Osteoblast (primary cell): ENCODE measurements around the gene EFNA2. TPM values are rescaled to one million over a fixed set of nuclear protein-coding genes. Genes with fewer than 3 reads are reported as not detected.

Experiments
- DNase-seq: peaks from one replicate; pipeline ENCODE4 v3.0.0; 2011; ENCODE audit warnings: low spot score, mixed read lengths; ENCODE audit not compliant: insufficient read length; ENCODE audit errors: missing footprints
- H2AFZ ChIP-seq: 2 replicates; pipeline ENCODE4 v1.6.0; 2011; ENCODE audit warnings: mild to moderate bottlenecking, low read length
- H3K27ac ChIP-seq: 2 replicates; pipeline ENCODE4 v1.5.1; 2011; ENCODE audit warnings: mild to moderate bottlenecking, low read depth, low read length, moderate library complexity
- H3K27me3 ChIP-seq: 2 replicates; pipeline ENCODE4 v1.6.0; 2012; ENCODE audit warnings: mild to moderate bottlenecking, control low read depth, inconsistent platforms, low read length, moderate library complexity; ENCODE audit not compliant: insufficient read depth
- H3K36me3 ChIP-seq: 2 replicates; pipeline ENCODE4 v1.5.1; 2011; ENCODE audit warnings: mild to moderate bottlenecking, low read length, control low read depth, moderate library complexity; ENCODE audit not compliant: insufficient read depth
- H3K4me1 ChIP-seq: 2 replicates; pipeline ENCODE4 v1.5.1; 2011; ENCODE audit warnings: mild to moderate bottlenecking, low read length, control low read depth, moderate library complexity; ENCODE audit not compliant: insufficient read depth
- H3K4me2 ChIP-seq: 2 replicates; pipeline ENCODE4 v1.6.0; 2011; ENCODE audit warnings: mild to moderate bottlenecking, low read length; ENCODE audit not compliant: insufficient read depth
- H3K4me3 ChIP-seq: fragments of 200-600 bp; sonication (generic); 3 replicates; pipeline ENCODE4 v1.5.1; 2012; ENCODE audit warnings: mild to moderate bottlenecking, low read length, inconsistent platforms; ENCODE audit not compliant: insufficient read depth
- H3K79me2 ChIP-seq: 2 replicates; pipeline ENCODE4 v1.6.0; 2012; ENCODE audit warnings: mild to moderate bottlenecking, low read length, control low read depth, inconsistent platforms; ENCODE audit not compliant: insufficient read depth
- H3K9me3 ChIP-seq: 2 replicates; pipeline ENCODE4 v1.5.1; 2011; ENCODE audit warnings: low read depth, low read length, control low read depth
- H4K20me1 ChIP-seq: 2 replicates; pipeline ENCODE4 v1.6.0; 2012; ENCODE audit warnings: mild to moderate bottlenecking, low read length, control low read depth; ENCODE audit not compliant: insufficient read depth
- CTCF ChIP-seq: IDR thresholded peaks from 2 replicates; pipeline ENCODE4 v1.5.1; 2011; ENCODE audit warnings: mild to moderate bottlenecking, low read depth, low read length, moderate library complexity; ENCODE audit errors: extremely low read depth
- total RNA-seq: library from RNA; depleted of rRNA; stranded (reverse); fragments of >200 nt; gene quantifications from 2 replicates; pipeline ENCODE4 v1.2.3, GENCODE V29; 2012

Gene EFNA2
- total RNA-seq, 1 donor, result not detected

DNA sequence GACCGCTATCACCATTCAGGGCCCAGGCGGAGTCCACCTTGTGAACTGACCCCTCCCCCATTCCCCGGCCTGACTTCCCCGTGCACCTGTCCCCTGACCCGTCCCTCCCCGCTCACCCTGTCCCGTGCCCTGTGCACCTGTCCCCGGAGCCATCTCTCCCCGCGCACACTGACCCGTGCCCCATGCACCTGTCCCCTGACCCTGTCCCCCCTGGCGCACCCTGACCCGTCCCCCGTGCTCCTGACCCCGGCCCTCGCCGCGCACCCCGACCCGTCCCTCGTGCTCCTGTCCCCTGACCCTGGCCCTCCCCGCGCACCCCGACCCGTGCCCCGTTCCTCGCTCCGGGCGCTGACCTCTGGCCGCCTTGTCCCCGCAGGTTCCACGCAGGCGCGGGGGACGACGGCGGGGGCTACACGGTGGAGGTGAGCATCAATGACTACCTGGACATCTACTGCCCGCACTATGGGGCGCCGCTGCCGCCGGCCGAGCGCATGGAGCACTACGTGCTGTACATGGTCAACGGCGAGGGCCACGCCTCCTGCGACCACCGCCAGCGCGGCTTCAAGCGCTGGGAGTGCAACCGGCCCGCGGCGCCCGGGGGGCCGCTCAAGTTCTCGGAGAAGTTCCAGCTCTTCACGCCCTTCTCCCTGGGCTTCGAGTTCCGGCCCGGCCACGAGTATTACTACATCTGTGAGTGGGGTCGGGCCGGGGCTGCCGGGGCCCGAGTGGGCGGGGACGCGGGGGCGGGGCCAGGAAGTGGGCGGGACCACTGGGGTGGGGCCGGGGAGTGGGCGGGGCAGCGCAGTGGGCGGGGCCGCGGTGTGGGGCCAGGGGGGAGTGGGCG lies 9.7 kb downstream of the EFNA2 start:
- peaks cover 5% of the 10 kb centered on the region for H3K27me3 ChIP-seq
- no peak overlapping the region for H3K4me2 ChIP-seq
- TF ChIP-seq CTCF, result no peak
- peak; percentile 98 for DNase-seq
- no peak overlapping the region for H2AFZ ChIP-seq
- no peaks in the 10 kb centered on the region for H4K20me1 ChIP-seq
- no peaks in the 10 kb centered on the region for H3K9me3 ChIP-seq
- H3K4me3 ChIP-seq, result no peak overlapping the region
- H3K4me1 ChIP-seq, result no peaks in the 10 kb centered on the region
- no peaks in the 10 kb centered on the region for H3K36me3 ChIP-seq
- H3K79me2 ChIP-seq, result no peaks in the 10 kb centered on the region
- H3K27ac ChIP-seq, result no peak overlapping the region

- Histone ChIP-seq H3K27ac (no peak overlapping the region), H4K20me1 (no peaks in the 10 kb centered on the region), H3K4me3 (no peak overlapping the region), H3K27me3 (peaks cover 5% of the 10 kb centered on the region), H3K4me2 (no peak overlapping the region), H3K9me3 (no peaks in the 10 kb centered on the region), H3K36me3 (no peaks in the 10 kb centered on the region), H3K4me1 (no peaks in the 10 kb centered on the region), H2AFZ (no peak overlapping the region), H3K79me2 (no peaks in the 10 kb centered on the region)
- TF ChIP-seq CTCF, result no peak
- no peak for DNase-seq
These were observed 10.4 kb downstream of the EFNA2 start for GRCh38 chr19:1296078-1296477.

DNA sequence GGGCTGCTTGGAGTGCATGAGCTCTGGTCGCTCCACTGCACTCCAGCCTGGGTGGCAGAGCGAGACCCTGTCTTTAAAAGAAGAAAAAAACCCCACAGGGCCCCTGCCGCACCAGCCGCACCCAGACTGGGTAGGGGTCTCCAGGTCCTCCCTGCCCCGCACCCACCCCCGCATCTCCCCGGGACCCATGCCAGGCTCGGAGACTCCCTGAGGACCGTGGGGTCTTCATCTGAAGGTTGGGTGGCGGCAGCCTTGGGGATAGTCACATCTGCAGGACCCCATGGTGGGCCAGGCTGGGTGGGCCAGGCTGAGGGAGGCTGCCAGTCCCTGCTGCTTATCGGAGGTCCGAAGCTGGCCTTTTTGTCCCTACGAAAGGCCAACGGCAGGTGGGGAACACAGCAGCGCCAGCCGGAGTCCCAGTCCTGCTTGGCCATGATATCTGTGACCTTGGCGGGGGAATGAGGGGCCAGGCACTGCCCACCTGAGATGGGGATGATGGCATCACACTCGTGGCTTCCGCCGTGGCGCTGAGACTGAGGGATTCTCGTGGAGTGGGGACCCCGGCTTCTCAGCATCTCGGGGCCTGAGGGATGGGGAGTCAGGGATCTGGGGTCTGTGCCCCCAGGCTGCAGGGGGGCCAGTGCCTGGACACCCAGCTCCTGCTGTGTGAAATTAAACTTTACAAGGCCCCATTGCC lies 11.1 kb downstream of the EFNA2 start:
- no peaks in the 10 kb centered on the region for H3K79me2 ChIP-seq
- DNase-seq, result no peak
- no peaks in the 10 kb centered on the region for H3K9me3 ChIP-seq
- no peak overlapping the region for H3K4me3 ChIP-seq
- no peaks in the 10 kb centered on the region for H3K36me3 ChIP-seq
- H2AFZ ChIP-seq, result no peak overlapping the region
- H3K27me3 ChIP-seq, result peaks cover 2% of the 10 kb centered on the region
- H3K4me2 ChIP-seq, result no peak overlapping the region
- no peak for TF ChIP-seq CTCF
- H3K4me1 ChIP-seq, result no peaks in the 10 kb centered on the region
- H3K27ac ChIP-seq, result no peak overlapping the region
- no peaks in the 10 kb centered on the region for H4K20me1 ChIP-seq

DNA sequence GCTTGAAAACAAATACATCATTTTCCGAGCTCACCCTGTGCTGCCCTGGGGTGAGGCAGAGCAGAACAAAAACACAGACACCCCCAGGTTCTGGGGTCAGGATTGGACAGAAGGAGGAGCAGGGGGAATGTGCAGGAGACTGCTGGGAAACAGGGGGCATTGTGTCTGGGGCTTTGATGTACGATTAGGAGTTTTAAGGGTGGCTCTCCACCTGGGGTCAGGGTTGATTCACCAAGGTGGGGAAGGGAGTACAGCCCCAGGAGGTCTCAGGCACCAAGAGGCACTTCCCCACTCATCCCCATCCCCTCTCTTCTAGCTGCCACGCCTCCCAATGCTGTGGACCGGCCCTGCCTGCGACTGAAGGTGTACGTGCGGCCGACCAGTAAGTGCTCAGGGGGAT lies 12.6 kb downstream of the EFNA2 start:
- Histone ChIP-seq H4K20me1 (no peaks in the 10 kb centered on the region), H3K9me3 (no peaks in the 10 kb centered on the region), H3K36me3 (no peaks in the 10 kb centered on the region), H3K79me2 (no peaks in the 10 kb centered on the region), H3K27me3 (peaks cover 12% of the 10 kb centered on the region), H3K4me3 (no peak overlapping the region), H2AFZ (no peak overlapping the region), H3K4me1 (no peaks in the 10 kb centered on the region), H3K27ac (no peak overlapping the region), H3K4me2 (no peak overlapping the region)
- TF ChIP-seq CTCF, result no peak
- DNase-seq, result no peak
